Peyer's patch (tissue), 4 donors: ENCODE measurements around the gene GOLGA6B. TPM values are rescaled to one million over a fixed set of nuclear protein-coding genes. Genes with fewer than 3 reads are reported as not detected.
"Not testable (repeated sequence)": the region's sequence is repeated elsewhere in the genome, so short reads cannot be mapped to it uniquely, and the experiment has no call there.

Source experiments
- DNase-seq, 3 donors: peaks; one replicate each; pipeline ENCODE4 v3.0.0-alpha.2; 2017 to 2019
- H3K27ac ChIP-seq, 4 donors: fragments of 200-600 bp; sonication (generic); one replicate each; pipeline ENCODE4 v1.5.1; 2016 to 2019
- H3K27me3 ChIP-seq, 2 donors: fragments of 200-600 bp; sonication (generic); one replicate each; pipeline ENCODE4 v1.5.1; 2019
- H3K36me3 ChIP-seq, 3 donors: fragments of 200-600 bp; sonication (generic); one replicate each; pipeline ENCODE4 v1.5.1; 2016 to 2019
- H3K4me1 ChIP-seq, 4 donors: fragments of 200-600 bp; sonication (generic); one replicate each; pipeline ENCODE4 v1.5.1; 2016 to 2019
- H3K4me3 ChIP-seq, 4 donors: fragments of 200-600 bp; sonication (generic); 1 replicate in 3 of 4; 2 replicates in 1 of 4; pipeline ENCODE4 v1.5.1; 2016 to 2019; ENCODE audit warnings: mild to moderate bottlenecking in 1 of 4
- H3K9me3 ChIP-seq, 4 donors: fragments of 200-600 bp; sonication (generic); one replicate each; pipeline ENCODE4 v1.5.1; 2016 to 2019; ENCODE audit warnings: mild to moderate bottlenecking in 1 of 4
- CTCF ChIP-seq, 6 experiments: fragments of 450-650 bp in 4 of 6; fragments of 200-600 bp in 2 of 6; sonication (generic) in 1 of 6; IDR thresholded peaks; one replicate each; pipeline ENCODE4 v1.5.1; 2017 to 2019; ENCODE audit warnings: antibody characterized with exemption in 6 of 6, mild to moderate bottlenecking in 3 of 6, moderate library complexity in 1 of 6
- POLR2A ChIP-seq, 2 donors: fragments of 450-650 bp; IDR thresholded peaks; one replicate each; pipeline ENCODE4 v1.5.1; 2017; ENCODE audit warnings: antibody characterized with exemption in 2 of 2, mild to moderate bottlenecking in 2 of 2, moderate library complexity in 2 of 2
- total RNA-seq, 4 donors: library from RNA; depleted of rRNA; stranded (reverse); fragments of >200 nt; gene quantifications; one replicate each; pipeline ENCODE4 v1.1.0, GENCODE V29; 2016

The GOLGA6B gene
- total RNA-seq, result not detected

GRCh38 chr15:72654397-72654796 is at the start of gene GOLGA6B:
GOLGA6B (plus strand) TSS chr15:72654697; CDS start chr15:72654738, 41 bp downstream.
- H3K9me3 ChIP-seq, H3K27ac ChIP-seq, H3K36me3 ChIP-seq, H3K27me3 ChIP-seq, DNase-seq, H3K4me3 ChIP-seq, H3K4me1 ChIP-seq: not testable (repeated sequence)

- Histone ChIP-seq H3K36me3 (no peaks in the 10 kb centered on the region), H3K9me3 (no peaks in the 10 kb centered on the region), H3K4me3 (no peak overlapping the region), H3K4me1 (no peaks in the 10 kb centered on the region), H3K27ac (no peak overlapping the region), H3K27me3 (no peaks in the 10 kb centered on the region)
- no peak for DNase-seq
- TF ChIP-seq POLR2A (IDR thresholded peaks at IDR 0.05), result no peak
- no peak for TF ChIP-seq CTCF (IDR thresholded peaks at IDR 0.05)
Observed at GRCh38 chr15:72604794-72605193, 49.7 kb upstream of the GOLGA6B start.

GRCh38 chr15:72608084-72608483 is 46.4 kb upstream of the GOLGA6B start:
- not testable (repeated sequence) for H3K9me3 ChIP-seq, H3K27me3 ChIP-seq, H3K4me1 ChIP-seq, H3K36me3 ChIP-seq, DNase-seq, H3K27ac ChIP-seq, H3K4me3 ChIP-seq

- TF ChIP-seq POLR2A (IDR thresholded peaks at IDR 0.05), result no peak
- no peak for TF ChIP-seq CTCF (IDR thresholded peaks at IDR 0.05)
- Histone ChIP-seq H3K36me3 (no peaks in the 10 kb centered on the region), H3K4me3 (no peak overlapping the region), H3K9me3 (no peaks in the 10 kb centered on the region), H3K4me1 (no peaks in the 10 kb centered on the region), H3K27ac (no peak overlapping the region), H3K27me3 (no peaks in the 10 kb centered on the region)
- no peak for DNase-seq
Observed at GRCh38 chr15:72609862-72610261, 44.6 kb upstream of the GOLGA6B start.

- not testable (repeated sequence) for H3K9me3 ChIP-seq, H3K36me3 ChIP-seq, H3K27me3 ChIP-seq, H3K4me3 ChIP-seq, H3K27ac ChIP-seq, DNase-seq, H3K4me1 ChIP-seq
Observed at GRCh38 chr15:72612324-72612723, 42.2 kb upstream of the GOLGA6B start.

- no peaks in the 10 kb centered on the region for H3K36me3 ChIP-seq
- no peak for DNase-seq
- TF ChIP-seq CTCF (IDR thresholded peaks at IDR 0.05), result no peak
- TF ChIP-seq POLR2A (IDR thresholded peaks at IDR 0.05), result no peak
Observed at GRCh38 chr15:72614810-72615532, 39.5 kb upstream of the GOLGA6B start.

GRCh38 chr15:72615533-72616233 is 38.8 kb upstream of the GOLGA6B start:
- DNase-seq, H3K4me1 ChIP-seq, H3K9me3 ChIP-seq, H3K27ac ChIP-seq, H3K4me3 ChIP-seq, H3K36me3 ChIP-seq, H3K27me3 ChIP-seq: not testable (repeated sequence)

More at GRCh38 chr15:72614810-72615532, 39.5 kb upstream of the GOLGA6B start:
- Histone ChIP-seq H3K4me3 (no peak overlapping the region), H3K27me3 (no peaks in the 10 kb centered on the region), H3K27ac (no peak overlapping the region), H3K4me1 (no peaks in the 10 kb centered on the region), H3K9me3 (no peaks in the 10 kb centered on the region)
